ENCODE measurements around the gene GANC.
A peak's percentile ranks its signal among the peaks of the same experiment; 100 is the strongest.
"Not testable (repeated sequence)": the region's sequence is repeated elsewhere in the genome, so short reads cannot be mapped to it uniquely, and the experiment has no call there.

Gene GANC

DNA sequence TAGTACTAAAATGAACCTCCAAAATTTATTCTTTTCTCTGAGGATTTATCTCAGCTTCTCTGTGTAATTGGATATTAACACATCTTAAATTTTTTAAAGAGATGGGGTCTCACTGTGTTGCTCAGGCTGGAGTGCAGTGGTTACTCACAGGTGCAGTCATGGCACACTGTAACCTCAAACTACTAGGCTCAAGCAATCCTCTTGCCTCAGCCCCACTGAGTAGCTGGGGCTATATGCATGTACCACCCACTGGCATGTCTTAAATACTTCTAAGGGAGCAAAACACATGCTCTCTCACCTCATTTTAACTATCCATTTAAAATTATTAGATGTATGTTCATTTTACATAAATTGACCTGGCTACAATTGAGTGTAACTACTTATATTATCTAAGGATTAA lies 11.6 kb downstream of the GANC start:
- no peak for DNase-seq (ENCODE audit: low read depth)

DNA sequence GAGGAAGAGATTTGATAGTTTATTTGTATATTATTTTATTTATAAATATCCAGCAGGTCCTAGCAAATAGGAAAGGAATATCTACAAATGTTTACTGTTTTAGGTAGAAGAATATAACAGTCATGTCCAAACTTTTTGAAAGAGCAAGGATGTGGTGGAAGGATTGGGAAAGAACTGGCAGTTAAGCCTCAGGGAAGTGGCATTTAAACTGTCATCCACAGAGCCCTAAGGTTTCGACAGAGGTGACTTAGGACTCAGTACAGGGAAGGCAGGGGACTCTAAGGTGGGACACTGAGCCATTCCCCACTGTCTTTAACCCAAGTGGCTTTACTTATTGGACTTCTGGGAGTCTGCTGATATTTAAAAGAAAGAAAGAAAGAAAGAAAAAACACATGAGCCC lies 12.0 kb downstream of the GANC start:
- no peak for DNase-seq (ENCODE audit: low read depth)

DNA sequence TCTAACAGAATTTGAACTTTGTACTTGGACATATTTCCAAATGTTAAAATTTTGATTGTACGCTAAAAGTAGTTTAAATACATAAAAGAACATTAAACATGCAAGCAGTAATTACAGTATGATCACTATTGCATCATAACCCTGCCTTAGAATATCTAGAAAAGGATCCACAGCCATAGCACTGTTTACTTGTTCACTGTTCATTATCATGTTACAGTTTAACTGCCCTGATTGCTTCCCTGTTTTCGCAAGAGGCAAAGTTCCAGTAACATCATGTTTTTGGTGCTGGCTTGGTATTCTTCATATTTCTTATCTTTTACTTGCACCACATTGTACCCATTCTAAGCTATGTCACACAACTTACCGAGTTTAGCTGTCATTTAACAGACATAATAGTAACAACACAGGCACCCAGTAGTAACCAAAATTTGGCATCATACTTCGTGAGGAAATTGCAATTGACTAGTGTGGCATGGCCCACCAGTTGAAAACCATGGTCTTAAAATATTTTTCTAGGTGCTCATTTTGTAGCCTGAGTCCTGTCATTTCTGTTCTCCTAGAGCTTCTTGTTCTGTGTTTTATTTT lies 13.5 kb downstream of the GANC start:
- no peak for DNase-seq (ENCODE audit: low read depth)

DNA sequence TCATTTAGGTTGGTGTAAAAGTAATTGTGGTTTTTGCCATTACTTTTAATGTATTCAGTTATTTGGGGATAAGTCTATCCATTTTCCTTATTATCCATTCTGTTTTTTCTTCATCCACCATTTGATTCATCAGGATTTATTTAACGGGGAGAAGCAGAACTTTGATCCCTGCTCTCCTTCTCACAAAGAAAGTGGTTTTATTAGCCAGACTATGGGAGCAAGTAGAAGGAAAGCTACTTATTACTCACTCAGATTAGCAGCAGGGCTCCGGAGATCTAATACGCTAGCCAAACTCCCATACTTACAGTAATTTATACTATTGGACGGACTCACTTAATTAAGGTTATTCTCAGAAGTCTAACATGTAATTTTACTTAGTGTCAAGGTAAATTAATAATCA lies 14.9 kb downstream of the GANC start:
- no peak for DNase-seq (ENCODE audit: low read depth)

DNA sequence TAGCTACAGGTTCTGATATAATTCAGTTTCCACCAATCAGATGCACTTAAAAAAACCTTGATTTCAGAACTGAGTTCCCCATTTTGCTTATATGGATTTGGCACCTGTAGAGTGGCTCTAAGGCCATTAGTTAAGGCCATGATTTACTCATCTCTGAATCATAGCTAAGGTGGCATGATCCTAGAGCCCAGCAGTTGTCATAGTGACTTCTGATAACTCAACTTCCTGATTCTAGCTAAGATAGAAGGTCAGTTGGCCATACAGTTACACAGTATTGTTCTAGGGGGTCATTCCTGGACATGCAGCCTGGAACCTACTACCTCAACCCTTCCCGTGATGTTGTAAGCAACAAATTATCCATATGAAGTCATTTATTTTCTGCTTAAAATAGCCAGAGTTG lies 16.2 kb downstream of the GANC start:
- DNase-seq (ENCODE audit: low read depth) = no peak

DNA sequence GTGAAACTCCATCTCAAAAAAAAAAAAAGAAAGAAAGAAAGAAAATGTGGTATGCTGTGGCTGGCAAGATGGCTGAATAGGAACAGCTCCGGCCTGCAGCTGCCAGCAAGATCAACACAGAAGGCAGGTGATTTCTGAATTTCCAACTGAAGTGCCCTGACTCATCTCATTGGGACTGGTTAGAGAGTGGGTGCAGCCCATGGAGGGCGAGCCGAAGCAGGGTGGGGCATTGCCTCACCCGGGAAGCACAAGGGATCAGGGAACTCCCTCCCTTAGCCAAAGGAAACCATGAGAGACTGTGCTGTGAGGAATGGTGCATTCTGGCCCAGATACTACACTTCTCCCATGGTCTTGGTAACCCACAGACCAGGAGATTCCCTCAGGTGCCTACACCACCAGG lies 28.0 kb downstream of the GANC start:
- not testable (repeated sequence) for DNase-seq (ENCODE audit: low read depth)

DNA sequence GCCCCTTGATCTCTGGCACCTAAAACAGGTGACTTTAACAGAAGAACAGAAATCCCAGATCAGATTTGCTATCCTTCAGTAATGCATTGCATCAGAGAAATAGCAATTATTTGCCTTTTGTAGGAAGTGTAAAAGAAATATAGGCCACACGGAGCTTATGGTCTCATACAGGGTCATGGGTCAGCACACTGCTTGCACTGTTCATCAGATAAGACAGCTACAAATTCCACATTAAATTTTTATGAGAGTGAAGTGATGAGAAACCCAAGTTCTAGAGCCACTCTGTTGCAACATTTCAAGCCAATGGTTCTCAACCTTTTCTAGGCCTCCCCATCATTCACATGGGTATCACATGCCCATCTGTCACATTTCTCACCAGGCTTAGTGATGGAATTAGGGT lies 33.7 kb downstream of the GANC start:
- no peak for DNase-seq (ENCODE audit: low read depth)

DNA sequence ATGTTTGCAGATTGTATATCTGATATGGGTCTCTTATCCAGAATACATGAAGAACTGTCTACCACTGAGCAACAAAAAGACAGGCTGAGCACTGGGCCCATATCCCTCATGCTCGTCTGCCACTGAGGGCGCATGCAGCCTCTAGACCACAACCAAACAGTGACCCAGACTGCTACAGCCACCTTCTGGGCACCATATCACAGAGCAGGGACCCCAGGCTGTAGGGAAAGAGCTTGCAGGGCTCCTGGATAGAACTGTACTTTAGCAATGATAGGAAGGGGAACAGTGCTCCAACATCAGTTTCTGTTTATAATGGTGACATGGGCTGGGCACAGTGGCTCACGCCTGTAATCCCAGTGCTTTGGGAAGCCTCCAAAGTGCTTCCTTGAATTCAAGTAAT lies 40.5 kb downstream of the GANC start:
- DNase-seq (ENCODE audit: low read depth) = no peak

DNA sequence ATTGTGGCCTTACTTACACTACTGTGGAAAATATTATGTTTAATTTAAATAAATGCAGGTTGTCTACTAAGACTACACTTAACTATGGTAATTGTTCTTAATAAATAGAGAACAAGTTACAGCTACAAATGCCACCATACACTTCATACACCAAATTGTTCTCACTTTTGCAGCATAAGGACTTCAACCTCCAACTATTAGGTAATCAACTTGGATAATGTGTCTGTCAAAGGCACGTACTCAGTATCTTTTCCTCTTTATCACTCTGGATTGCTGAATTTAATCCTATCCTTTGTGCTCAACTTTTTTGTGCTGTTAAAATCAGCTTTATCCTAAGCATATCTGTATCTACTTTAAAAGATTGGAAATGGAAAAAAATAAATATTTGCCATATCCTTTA lies 41.8 kb downstream of the GANC start:
- no peak for DNase-seq (ENCODE audit: low read depth)

DNA sequence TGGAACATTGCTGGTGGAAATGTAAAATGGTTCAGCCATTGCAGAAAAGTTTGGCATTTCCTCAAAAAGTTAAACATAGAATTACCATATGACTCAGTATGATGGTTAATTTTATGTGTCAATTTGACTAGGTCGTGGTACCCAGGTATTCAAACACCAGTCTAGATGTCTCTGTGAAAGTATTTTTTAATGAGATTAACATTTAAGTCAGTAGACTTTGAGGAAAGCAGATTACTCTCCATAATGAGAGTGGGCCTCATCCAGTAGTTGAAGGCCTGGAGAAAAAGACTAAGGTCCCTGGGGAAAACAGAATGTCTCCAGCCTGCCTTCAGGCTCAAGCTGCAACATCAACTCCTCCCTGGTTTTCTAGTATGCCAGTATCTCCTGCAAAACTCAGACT lies 42.5 kb downstream of the GANC start:
- DNase-seq (ENCODE audit: low read depth) = peak; percentile 5

DNA sequence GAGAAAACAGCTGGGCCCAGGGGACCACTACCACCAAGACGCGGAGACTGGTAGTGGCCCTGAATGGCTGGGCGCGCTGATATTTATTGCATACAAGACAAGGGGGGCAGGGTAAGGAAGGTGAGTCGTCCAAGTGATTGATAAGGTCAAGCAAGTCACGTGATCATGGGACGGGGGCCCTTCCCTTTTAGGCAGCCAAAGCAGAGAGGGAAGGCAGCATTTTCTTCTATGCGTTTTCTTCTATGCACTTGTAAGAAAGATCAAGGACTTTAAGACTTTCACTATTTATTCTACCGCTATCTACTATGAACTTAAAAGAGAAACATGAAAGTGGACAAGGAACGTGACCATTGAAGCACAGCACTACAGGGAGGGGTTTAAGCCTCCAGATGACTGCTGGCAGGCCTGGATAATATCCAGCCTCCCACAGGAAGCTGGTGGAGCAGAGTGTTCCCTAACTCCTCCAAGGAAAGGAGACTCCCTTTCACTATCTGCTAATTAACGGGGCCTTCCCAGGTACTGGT lies 43.3 kb downstream of the GANC start:
- not testable (repeated sequence) for DNase-seq (ENCODE audit: low read depth)

DNA sequence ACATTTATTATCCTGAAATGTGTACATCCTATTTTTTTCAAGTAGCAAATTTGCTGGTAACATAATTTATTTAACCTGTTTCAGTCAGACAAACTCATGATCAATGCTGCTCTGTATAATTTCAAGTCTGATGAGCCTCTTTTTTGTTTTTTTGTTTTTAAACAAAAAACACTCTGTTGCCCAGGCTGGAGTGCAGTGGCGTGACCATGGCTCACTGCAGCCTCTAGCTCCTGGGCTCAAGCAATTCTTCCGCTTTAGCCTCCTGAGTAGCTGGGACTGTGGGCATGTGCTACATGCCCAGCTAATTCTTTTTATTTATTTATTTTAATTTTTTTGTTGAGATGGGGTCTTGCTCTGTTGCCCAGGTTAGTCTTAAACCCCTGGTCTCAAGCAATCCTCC lies 46.2 kb downstream of the GANC start:
- DNase-seq (ENCODE audit: low read depth) = no peak

DNA sequence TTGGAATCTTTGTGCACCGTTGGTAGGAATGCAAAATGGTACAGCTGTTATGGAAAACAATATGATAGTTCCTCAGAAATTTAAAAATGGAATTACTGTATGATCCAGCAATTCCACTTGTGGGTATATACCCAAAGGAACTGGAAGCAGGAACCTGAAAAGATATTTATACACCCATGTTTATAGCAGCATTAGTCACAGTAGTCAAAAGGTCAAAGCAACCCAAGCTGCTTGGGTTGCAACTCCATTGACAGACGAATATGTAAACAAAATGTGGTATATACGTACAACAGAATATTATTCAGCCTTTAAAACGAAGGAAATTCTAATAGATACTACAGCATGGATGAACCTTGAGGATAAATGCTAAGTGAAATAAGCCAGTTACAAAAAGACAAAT lies 51.3 kb downstream of the GANC start:
- no peak for DNase-seq (ENCODE audit: low read depth)

DNA sequence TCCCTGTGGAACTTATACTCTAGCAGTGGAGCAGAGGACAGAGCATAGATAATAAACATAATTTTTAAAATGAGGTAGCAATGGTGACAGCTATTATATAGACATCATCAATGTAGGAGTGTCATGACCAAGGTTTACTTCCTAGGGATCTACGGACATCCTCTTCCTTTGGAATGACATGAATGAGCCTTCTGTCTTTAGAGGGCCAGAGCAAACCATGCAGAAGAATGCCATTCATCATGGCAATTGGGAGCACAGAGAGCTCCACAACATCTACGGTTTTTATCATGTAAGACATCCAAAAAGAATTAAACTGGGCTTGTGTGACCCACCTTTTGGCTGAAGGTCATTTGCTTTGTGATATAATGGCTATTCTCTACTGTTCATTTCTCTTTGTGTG lies 56.2 kb downstream of the GANC start:
- no peak for DNase-seq (ENCODE audit: low read depth)

DNA sequence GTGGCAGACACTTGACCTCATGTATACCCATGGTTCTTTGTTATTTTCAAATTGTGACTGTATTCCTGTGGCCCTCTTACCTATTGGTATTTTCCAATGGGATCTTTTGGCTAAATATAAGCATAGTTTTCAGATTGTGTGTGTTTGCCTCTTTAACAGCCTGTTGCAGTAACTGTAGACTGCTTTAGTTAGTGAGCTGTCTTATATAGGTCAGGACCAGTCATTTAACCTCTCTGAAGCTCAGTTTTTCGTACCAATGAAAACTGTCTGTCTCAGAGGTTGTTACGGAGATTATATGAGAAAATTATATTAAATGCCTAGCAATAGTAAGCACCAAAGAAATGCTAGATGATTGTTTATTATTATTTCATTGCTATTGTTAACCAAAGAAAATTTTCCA lies 57.0 kb downstream of the GANC start:
- DNase-seq (ENCODE audit: low read depth) = no peak

DNA sequence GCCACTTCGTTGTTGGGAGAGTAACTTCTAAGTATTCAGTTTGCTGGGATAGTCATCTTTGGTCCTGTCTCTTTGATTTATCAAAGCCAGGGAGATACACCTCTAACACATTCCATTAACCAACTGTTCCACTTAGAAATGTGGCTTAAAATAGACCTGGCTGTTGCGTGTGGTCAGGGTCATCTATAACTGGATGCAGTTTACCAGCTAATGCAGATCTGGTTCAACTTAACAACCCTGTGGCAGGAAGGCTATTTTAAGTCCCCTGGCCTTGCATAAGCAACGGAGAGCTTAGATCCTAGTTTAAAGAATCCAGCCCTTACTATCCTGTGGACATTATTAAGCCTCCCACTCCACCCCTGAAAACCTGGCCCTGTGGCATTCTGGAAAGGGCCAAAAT lies 58.2 kb downstream of the GANC start:
- DNase-seq (ENCODE audit: low read depth) = no peak

DNA sequence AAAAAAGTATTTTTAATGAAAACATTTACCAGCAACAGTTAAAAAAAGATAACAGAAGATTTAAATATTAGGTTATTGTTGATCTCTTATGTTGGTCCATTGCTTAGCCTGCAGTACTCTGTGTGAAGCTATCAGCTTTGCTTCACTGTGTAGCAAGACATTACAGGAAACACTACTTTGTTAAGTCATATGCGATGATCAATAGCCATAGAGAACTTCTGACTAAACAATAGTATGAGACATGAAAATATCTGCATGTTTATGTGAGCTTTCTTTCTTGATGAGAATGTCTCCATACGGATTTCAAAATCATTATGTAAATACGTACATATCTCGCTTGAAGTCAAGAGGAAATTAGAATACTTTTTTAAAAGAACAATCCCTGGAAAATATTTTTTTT lies 59.3 kb downstream of the GANC start:
- DNase-seq (ENCODE audit: low read depth) = no peak

DNA sequence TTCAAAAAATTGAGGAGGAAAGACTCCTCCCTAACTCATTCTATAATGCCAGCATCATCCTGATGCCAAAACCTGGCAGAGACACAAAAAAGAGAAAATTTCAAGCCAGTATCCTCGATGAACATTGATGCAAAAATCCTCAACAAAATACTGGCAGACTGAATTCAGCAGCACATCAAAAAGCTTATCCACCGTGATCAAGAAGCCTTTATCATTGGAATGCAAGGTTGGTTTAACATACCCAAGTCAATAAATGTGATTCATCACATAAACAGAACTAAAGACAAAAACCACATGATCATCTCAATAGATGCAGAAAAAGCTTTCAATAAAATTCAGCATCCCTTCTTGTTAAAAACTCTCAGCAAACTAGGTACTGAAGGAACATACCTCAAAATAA lies 62.1 kb downstream of the GANC start:
- no peak for DNase-seq (ENCODE audit: low read depth)

DNA sequence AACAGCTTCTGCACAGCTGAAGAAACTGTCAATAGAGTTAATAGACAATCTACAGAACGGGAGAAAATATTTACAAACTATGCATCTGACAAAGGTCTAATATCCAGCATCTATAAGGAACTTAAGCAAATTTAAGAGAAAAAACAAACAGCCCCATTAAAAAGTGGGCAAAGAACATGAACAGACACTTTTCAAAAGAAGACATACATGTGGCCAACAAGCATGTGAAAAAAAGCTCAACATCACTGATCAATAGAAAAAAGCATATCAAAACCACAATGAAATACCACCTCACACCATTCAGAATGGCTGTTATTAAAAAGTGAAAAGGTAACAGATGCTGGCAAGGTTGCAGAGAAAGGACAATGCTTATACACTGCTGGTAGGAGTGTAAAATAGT lies 63.6 kb downstream of the GANC start:
- not testable (repeated sequence) for DNase-seq (ENCODE audit: low read depth)

DNA sequence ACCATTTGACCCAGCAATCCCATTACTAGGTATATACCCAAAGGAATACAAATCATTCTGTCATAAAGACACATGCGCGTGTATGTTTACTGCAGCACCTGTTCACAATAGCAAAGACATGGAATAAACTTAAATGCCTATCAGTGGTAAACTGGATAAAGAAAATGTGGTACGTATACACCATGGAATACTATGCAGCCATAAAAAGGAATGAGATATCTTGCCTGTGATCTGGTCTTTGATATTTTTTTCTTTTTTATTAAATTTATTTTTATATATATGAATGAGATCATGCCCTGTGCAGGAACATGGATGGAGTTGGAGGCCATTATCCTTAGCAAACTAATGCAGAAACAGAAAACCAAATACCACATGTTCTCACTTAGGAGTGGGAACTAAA lies 64.1 kb downstream of the GANC start:
- DNase-seq (ENCODE audit: low read depth) = not testable (repeated sequence)

DNA sequence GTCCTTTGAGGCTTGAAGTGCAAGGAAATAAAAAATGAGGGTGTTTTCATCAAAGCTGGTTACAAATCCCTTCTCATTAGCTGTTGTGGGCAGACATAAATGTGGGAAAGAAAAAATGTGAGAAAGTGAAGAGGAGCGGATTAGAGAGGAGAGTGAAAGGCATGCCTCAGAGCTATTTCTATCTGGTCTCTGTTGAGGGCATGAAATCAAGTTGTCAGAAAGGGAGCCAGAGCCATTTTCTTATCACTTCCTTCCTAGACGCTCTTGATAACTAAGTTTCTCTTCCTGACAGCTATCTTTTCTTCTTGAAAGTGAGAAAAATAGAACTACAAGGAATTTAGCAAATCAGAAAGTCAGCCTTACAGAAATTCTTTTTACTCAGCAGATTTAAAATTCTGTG lies 65.5 kb downstream of the GANC start:
- DNase-seq (ENCODE audit: low read depth) = no peak

DNA sequence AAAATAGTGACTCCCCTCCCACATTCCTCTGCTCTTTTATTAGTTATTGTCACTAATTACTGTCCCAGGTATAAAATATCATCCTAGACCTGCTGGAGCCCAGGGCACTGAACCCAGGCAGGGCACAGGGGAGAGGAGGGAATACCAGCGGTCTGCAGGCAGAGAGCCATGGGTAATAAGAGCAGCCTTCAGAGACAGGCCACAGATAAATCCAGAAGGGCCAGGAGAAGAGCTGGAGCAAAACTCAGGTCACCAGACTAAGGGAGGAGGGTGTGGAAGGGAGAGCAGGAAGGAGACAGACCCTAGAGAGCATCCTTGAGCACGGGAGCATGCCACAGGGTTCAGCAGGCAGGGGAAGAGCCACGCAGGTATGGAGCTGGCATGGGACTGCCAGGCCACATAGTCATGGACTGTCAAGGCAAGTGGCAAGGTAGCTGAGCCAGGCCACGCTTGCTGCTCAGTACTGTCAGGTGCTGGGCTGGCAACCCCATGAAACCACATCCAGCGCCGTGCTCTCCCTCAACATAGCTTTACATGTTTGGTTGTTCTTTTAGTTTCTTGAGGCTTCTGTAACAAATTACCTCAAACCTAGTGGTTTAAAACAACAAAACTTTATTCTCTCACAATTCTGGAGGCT lies 70.7 kb downstream of the GANC start:
- DNase-seq (ENCODE audit: low read depth) = no peak

DNA sequence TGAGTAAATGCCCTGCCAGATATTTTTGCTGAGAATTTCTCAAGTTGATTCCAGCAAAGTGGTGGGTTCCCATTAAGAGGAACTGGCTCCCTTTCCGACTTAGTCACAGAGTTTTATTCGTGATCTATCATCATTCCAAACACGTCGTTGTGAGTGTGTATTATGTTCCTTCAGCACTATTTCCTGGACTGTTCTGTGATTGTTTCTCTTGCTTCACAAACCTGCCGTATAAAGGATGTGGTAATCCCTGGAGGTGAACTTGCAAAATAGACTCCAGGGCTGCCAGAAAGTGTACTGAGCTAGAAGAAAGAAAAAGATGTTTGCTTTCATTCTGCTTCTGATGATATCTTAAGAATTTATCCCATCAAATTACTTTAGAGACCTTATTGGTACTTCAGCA lies 71.8 kb downstream of the GANC start:
- DNase-seq (ENCODE audit: low read depth) = peak; percentile 50

DNA sequence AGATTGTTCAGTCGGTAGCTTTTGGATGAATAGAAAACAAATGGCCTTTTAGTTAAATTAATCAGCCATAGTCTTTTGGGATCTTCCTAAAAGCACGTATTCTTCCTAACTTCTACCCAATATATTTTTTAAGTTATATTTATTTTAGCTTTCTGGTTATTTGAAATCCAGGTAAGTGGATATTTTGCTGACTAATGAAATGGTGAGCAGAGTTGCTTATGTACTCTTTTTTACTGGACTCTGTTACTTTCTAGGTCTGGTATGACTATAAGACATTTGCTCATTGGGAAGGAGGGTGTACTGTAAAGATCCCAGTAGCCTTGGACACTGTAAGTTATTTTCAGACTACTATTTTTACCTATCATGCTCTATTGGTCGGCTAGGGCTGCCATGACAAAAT lies 72.5 kb downstream of the GANC start:
- DNase-seq (ENCODE audit: low read depth) = no peak
